GM12878 (cell line): ENCODE measurements around the gene UACA. TPM values are rescaled to one million over a fixed set of nuclear protein-coding genes. Genes with fewer than 3 reads are reported as not detected.

Source experiments
- ATAC-seq: fragments of 200-7000 bp; cut with Tn5 transposase; 3 replicates; pipeline ENCODE4 v1.9.1; 2020; ENCODE audit warnings: mild to moderate bottlenecking, moderate library complexity
- BruUV-seq: library from RNA; stranded (reverse); fragments of 400-500 nt; replicated peaks from 2 replicates; lab custom pipeline; 2021; lab: Mats Ljungman, UMichigan
- CTCF ChIA-PET: fragments of 300-600 bp; sonication (Branson Sonifier 250); formaldehyde crosslinking; extraction: SDS; loops from one replicate; lab custom pipeline; 2021; ENCODE audit warnings: inconsistent platforms; lab: Yijun Ruan, JAX
- POLR2A ChIA-PET: fragments of 350-600 bp; formaldehyde crosslinking; extraction: SDS; loops from one replicate; lab custom pipeline; 2021; ENCODE audit warnings: inconsistent platforms; lab: Charles Lee
- RAD21 ChIA-PET: fragments of 300-600 bp; sonication (Branson Sonifier 250); formaldehyde crosslinking; loops from one replicate; lab custom pipeline; 2023; ENCODE audit warnings: antibody characterized with exemption; ENCODE audit not compliant: unreplicated experiment; lab: Charles Lee
- SMC1A ChIA-PET: fragments of 300-600 bp; sonication (Branson Sonifier 250); formaldehyde crosslinking; loops from one replicate; lab custom pipeline; 2023; ENCODE audit not compliant: unreplicated experiment, uncharacterized antibody; lab: Charles Lee
- DNase-seq: peaks from one replicate; pipeline ENCODE4 v3.0.0-alpha.2; 2011; ENCODE audit warnings: low read depth, low spot score
- FAIRE-seq: peaks from 3 replicates; lab custom pipeline; 2011; peaks lifted over from hg19 to GRCh38; lab: Jason Lieb, UNC
- H2AFZ ChIP-seq: 2 replicates; pipeline ENCODE4 v1.6.0; 2011; ENCODE audit warnings: low read depth, low read length, control low read depth; ENCODE audit not compliant: control insufficient read depth
- H3K27ac ChIP-seq: 2 replicates; pipeline ENCODE4 v1.5.1; 2011; ENCODE audit warnings: control low read depth; ENCODE audit not compliant: control insufficient read depth, insufficient read depth
- H3K27me3 ChIP-seq, 2 experiments: replicated peaks in 1 of 2; 2 replicates each; pipeline versions ENCODE4 v1.6.0 to v1.6.1; 2011; ENCODE audit warnings: low read length in 1 of 2; ENCODE audit not compliant: control insufficient read depth in 2 of 2, insufficient read depth in 2 of 2
- H3K36me3 ChIP-seq, 2 experiments: 2 replicates each; pipeline ENCODE4 v1.5.1; 2011; ENCODE audit warnings: low read length in 1 of 2; ENCODE audit not compliant: control insufficient read depth in 2 of 2, insufficient read depth in 2 of 2
- H3K4me1 ChIP-seq: 2 replicates; pipeline ENCODE4 v1.6.1; 2011; ENCODE audit warnings: mild to moderate bottlenecking, low read length, moderate library complexity, mixed read lengths; ENCODE audit not compliant: control insufficient read depth, insufficient read depth
- H3K4me2 ChIP-seq: 2 replicates; pipeline ENCODE4 v1.6.0; 2011; ENCODE audit warnings: control low read depth; ENCODE audit not compliant: control insufficient read depth, insufficient read depth
- H3K4me3 ChIP-seq: fragments of 200-600 bp; sonication (generic); 2 replicates; pipeline ENCODE4 v1.5.1; 2016
- H3K79me2 ChIP-seq: 2 replicates; pipeline ENCODE4 v1.6.0; 2011; ENCODE audit warnings: low read length; ENCODE audit not compliant: control insufficient read depth, insufficient read depth
- H3K9ac ChIP-seq: 2 replicates; pipeline ENCODE4 v1.8.0; 2011; ENCODE audit warnings: low read length, control low read depth, mixed read lengths; ENCODE audit not compliant: control insufficient read depth, insufficient read depth
- H3K9me3 ChIP-seq: replicated peaks from 3 replicates; pipeline ENCODE4 v1.5.1; 2011; ENCODE audit warnings: mild to moderate bottlenecking, low read length; ENCODE audit not compliant: control insufficient read depth, insufficient read depth
- H4K20me1 ChIP-seq: 2 replicates; pipeline ENCODE4 v1.6.0; 2011; ENCODE audit not compliant: control insufficient read depth, insufficient read depth
- ASH2L ChIP-seq: fragments of 300-600, 200-600 bp; sonication (generic); IDR thresholded peaks from 2 replicates; pipeline ENCODE4 v1.6.1; 2017; ENCODE audit warnings: low read depth, mild to moderate bottlenecking, borderline replicate concordance
- BCL11A ChIP-seq: IDR thresholded peaks from 2 replicates; pipeline ENCODE4 v1.6.1; 2011; ENCODE audit warnings: low read depth, low read length
- BHLHE40 ChIP-seq, 2 experiments: fragments of 450-650 bp in 1 of 2; IDR thresholded peaks; 2 replicates each; pipeline ENCODE4 v1.6.1; 2011 to 2017; ENCODE audit warnings: low read depth in 2 of 2, borderline replicate concordance in 1 of 2, improper control_type of control experiment in 1 of 2, low read length in 1 of 2, mild to moderate bottlenecking in 1 of 2
- EGR1 ChIP-seq, 2 experiments: IDR thresholded peaks; 1 replicate in 1 of 2; 2 replicates in 1 of 2; pipeline ENCODE4 v1.6.1; 2011 to 2012; ENCODE audit warnings: low read depth in 2 of 2, low read length in 2 of 2, borderline replicate concordance in 1 of 2, mild to moderate bottlenecking in 1 of 2, moderate library complexity in 1 of 2
- ETV6 ChIP-seq, 2 experiments: fragments of 450-650 bp in 1 of 2; IDR thresholded peaks in 1 of 2; conservative IDR thresholded peaks in 1 of 2; 2 replicates each; pipeline ENCODE4 v1.6.1; 2014; ENCODE audit warnings: antibody characterized with exemption in 1 of 2, borderline replicate concordance in 1 of 2, low read depth in 1 of 2, mild to moderate bottlenecking in 1 of 2, moderate library complexity in 1 of 2
- HSF1 ChIP-seq: fragments of 150-350 bp; IDR thresholded peaks from 2 replicates; pipeline ENCODE4 v1.6.1; 2014; ENCODE audit warnings: mild to moderate bottlenecking, low read depth, low read length
- IRF3 ChIP-seq: fragments of 450-650 bp; IDR thresholded peaks from 2 replicates; pipeline ENCODE4 v1.6.1; 2014; ENCODE audit warnings: mild to moderate bottlenecking
- JUNB ChIP-seq: IDR thresholded peaks from 2 replicates; pipeline ENCODE4 v1.6.1; 2016; ENCODE audit warnings: antibody characterized with exemption, mild to moderate bottlenecking
- NFIC ChIP-seq: IDR thresholded peaks from 2 replicates; pipeline ENCODE4 v1.6.1; 2012; ENCODE audit warnings: low read depth, mild to moderate bottlenecking, inconsistent platforms, low read length, moderate library complexity
- NFXL1 ChIP-seq: fragments of 450-650 bp; IDR thresholded peaks from 2 replicates; pipeline ENCODE4 v1.6.1; 2017; ENCODE audit warnings: antibody characterized with exemption, mild to moderate bottlenecking, borderline replicate concordance
- NFYB ChIP-seq: IDR thresholded peaks from 2 replicates; pipeline ENCODE4 v1.6.1; 2011; ENCODE audit warnings: low read depth, mild to moderate bottlenecking, low read length, improper control_type of control experiment, moderate library complexity; ENCODE audit not compliant: insufficient read depth
- NR2C2 ChIP-seq: IDR thresholded peaks from 2 replicates; pipeline ENCODE4 v1.6.1; 2011; ENCODE audit warnings: borderline replicate concordance, low read depth; ENCODE audit not compliant: control insufficient read depth, insufficient read length
- RFX5 ChIP-seq: IDR thresholded peaks from 2 replicates; pipeline ENCODE4 v1.6.1; 2011; ENCODE audit warnings: low read depth, low read length, improper control_type of control experiment
- SMC3 ChIP-seq: IDR thresholded peaks from 2 replicates; pipeline ENCODE4 v1.6.1; 2011; ENCODE audit warnings: low read length, improper control_type of control experiment, borderline replicate concordance
- SP1 ChIP-seq: IDR thresholded peaks from one replicate; pipeline ENCODE4 v1.6.1; 2011; ENCODE audit warnings: low read depth, low read length
- WRNIP1 ChIP-seq: IDR thresholded peaks from 2 replicates; pipeline ENCODE4 v1.6.1; 2011; ENCODE audit warnings: low read depth, low read length, improper control_type of control experiment, borderline replicate concordance
- ZNF384 ChIP-seq: IDR thresholded peaks from 2 replicates; pipeline ENCODE4 v1.6.1; 2012; ENCODE audit warnings: low read depth, mild to moderate bottlenecking, low read length, improper control_type of control experiment, borderline replicate concordance
- WGBS: methylation state at CpG from one replicate; pipeline ENCODE4 v1.1.6; 2016; ENCODE audit warnings: low lambda C conversion rate; ENCODE audit not compliant: insufficient replicate concordance, insufficient coverage; ENCODE audit errors: missing lambda C conversion rate; 5-methylcytosine and 5-hydroxymethylcytosine counted together
- in situ Hi-C: fragments of 300-500 bp; cut with MboI; formaldehyde crosslinking; loops from 9 replicates; pipeline ENCODE4 v1.14.3; 2018; ENCODE audit warnings: mixed read lengths
- intact Hi-C: fragments of 100-400 bp; cut with micrococcal nuclease; formaldehyde crosslinking; loops from one replicate; pipeline ENCODE4 v1.14.2; 2022; ENCODE audit not compliant: unreplicated experiment
- polyA plus RNA-seq, 11 experiments: library from polyadenylated mRNA; depleted of rRNA in 4 of 11; unstranded in 6 of 11; stranded (reverse) in 5 of 11; fragments of >200 nt; fragmentation: Nextera tagmentation in 4 of 11; fragmentation: Illumina TruSeq in 1 of 11; extraction: Ambion mirVana in 4 of 11; extraction: Trizol in 1 of 11; gene quantifications; 1 replicate in 1 of 11; 2 replicates in 10 of 11; pipeline versions ENCODE4 v1.2.1 to v1.2.3, GENCODE V29; 2011 to 2016; ENCODE audit warnings: inconsistent platforms in 2 of 11, missing spikeins in 2 of 11, low read depth in 1 of 11
- total RNA-seq, 4 experiments: library from RNA; depleted of rRNA in 3 of 4; stranded (reverse); fragments of >200 nt in 3 of 4; fragmentation: Illumina TruSeq in 1 of 4; extraction: Trizol in 1 of 4; gene quantifications; 2 replicates each; pipeline versions ENCODE4 v1.2.1 to v1.2.3, GENCODE V29; 2013 to 2021
- TF ChIP-seq, protein P1 (sequence below): IDR thresholded peaks from 2 replicates; pipeline ENCODE4 v1.6.1; 2012; ENCODE audit warnings: improper control_type of control experiment, low read depth, low read length; ENCODE audit not compliant: insufficient replicate concordance

The UACA gene
- total and polyA plus RNA-seq, 10 of the 15 experiments (the other 5 are each of a cell fraction or from before 2014, with no cell fraction given) = 0.30 to 4.0 (median 2.0) TPM

DNA sequence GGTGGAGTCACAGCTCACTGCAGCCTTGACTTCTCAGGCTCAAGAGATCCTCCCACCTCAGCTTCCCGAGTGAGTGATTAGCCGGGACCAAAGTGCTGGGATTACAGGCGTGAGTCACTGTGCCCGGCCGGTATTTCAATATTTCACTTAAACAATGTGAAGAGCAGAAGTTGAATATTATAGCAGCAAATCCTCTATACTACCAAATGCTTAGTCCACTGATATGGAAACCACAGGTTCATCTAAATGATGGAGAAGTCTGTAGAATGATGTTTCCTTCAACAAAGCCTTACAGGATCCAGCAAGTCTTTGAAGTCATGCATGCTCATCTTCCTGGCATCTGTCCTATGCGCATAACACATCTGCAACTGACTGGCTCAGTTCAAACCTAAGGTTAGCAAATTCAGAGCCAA lies 20.3 kb upstream of the UACA start:
- in situ Hi-C loops (no loop called here), intact Hi-C loops (no loop called here)
- POLR2A ChIA-PET = no interaction called here
- BruUV-seq = no TSS peak
- Histone ChIP-seq H3K36me3 (no peaks in the 10 kb centered on the region), H4K20me1 (no peaks in the 10 kb centered on the region), H3K9me3 (no peaks in the 10 kb centered on the region), H3K9ac (no peak overlapping the region), H3K4me2 (no peak overlapping the region), H3K27ac (no peak overlapping the region), H3K4me3 (no peak overlapping the region), H3K27me3 (no peaks in the 10 kb centered on the region), H3K79me2 (no peaks in the 10 kb centered on the region), H3K4me1 (no peaks in the 10 kb centered on the region), H2AFZ (no peak overlapping the region)
- SMC1A ChIA-PET = no interaction called here
- ATAC-seq = no peak
- no peak for DNase-seq
- FAIRE-seq = no peak
- WGBS = 55% methylated on average over 6 of the region's 6 CpGs
- RAD21 ChIA-PET = no interaction called here
- CTCF ChIA-PET = no interaction called here
- TF ChIP-seq NFIC = no peak
- no peak for TF ChIP-seq BHLHE40 (IDR thresholded peaks at IDR 0.05; ENCODE audit: borderline replicate concordance in 1 of 2, low read depth in 2 of 2, low read length in 1 of 2)
- TF ChIP-seq SP1 = no peak
- no peak for TF ChIP-seq NFXL1
- no peak for TF ChIP-seq NFYB
- no peak for TF ChIP-seq RFX5
- no peak for TF ChIP-seq BCL11A
- TF ChIP-seq WRNIP1 = no peak
- no peak for TF ChIP-seq HSF1
- TF ChIP-seq, protein P1, sequence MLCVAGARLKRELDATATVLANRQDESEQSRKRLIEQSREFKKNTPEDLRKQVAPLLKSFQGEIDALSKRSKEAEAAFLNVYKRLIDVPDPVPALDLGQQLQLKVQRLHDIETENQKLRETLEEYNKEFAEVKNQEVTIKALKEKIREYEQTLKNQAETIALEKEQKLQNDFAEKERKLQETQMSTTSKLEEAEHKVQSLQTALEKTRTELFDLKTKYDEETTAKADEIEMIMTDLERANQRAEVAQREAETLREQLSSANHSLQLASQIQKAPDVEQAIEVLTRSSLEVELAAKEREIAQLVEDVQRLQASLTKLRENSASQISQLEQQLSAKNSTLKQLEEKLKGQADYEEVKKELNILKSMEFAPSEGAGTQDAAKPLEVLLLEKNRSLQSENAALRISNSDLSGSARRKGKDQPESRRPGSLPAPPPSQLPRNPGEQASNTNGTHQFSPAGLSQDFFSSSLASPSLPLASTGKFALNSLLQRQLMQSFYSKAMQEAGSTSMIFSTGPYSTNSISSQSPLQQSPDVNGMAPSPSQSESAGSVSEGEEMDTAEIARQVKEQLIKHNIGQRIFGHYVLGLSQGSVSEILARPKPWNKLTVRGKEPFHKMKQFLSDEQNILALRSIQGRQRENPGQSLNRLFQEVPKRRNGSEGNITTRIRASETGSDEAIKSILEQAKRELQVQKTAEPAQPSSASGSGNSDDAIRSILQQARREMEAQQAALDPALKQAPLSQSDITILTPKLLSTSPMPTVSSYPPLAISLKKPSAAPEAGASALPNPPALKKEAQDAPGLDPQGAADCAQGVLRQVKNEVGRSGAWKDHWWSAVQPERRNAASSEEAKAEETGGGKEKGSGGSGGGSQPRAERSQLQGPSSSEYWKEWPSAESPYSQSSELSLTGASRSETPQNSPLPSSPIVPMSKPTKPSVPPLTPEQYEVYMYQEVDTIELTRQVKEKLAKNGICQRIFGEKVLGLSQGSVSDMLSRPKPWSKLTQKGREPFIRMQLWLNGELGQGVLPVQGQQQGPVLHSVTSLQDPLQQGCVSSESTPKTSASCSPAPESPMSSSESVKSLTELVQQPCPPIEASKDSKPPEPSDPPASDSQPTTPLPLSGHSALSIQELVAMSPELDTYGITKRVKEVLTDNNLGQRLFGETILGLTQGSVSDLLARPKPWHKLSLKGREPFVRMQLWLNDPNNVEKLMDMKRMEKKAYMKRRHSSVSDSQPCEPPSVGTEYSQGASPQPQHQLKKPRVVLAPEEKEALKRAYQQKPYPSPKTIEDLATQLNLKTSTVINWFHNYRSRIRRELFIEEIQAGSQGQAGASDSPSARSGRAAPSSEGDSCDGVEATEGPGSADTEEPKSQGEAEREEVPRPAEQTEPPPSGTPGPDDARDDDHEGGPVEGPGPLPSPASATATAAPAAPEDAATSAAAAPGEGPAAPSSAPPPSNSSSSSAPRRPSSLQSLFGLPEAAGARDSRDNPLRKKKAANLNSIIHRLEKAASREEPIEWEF = no peak
- no peak for TF ChIP-seq SMC3
- TF ChIP-seq ETV6 (conservative IDR thresholded peaks at IDR 0.05 in 1 of 2, IDR thresholded peaks at IDR 0.05 in 1 of 2; ENCODE audit: borderline replicate concordance in 1 of 2, low read depth in 1 of 2) = no peak
- no peak for TF ChIP-seq IRF3
- TF ChIP-seq NR2C2 = no peak
- no peak for TF ChIP-seq JUNB
- TF ChIP-seq ZNF384 = no peak
- TF ChIP-seq ASH2L = no peak
- no peak for TF ChIP-seq EGR1 (IDR thresholded peaks at IDR 0.05; ENCODE audit: borderline replicate concordance in 1 of 2, low read depth in 2 of 2, low read length in 2 of 2)
